ENCODE measurements around the gene RINL.

The RINL gene

DNA sequence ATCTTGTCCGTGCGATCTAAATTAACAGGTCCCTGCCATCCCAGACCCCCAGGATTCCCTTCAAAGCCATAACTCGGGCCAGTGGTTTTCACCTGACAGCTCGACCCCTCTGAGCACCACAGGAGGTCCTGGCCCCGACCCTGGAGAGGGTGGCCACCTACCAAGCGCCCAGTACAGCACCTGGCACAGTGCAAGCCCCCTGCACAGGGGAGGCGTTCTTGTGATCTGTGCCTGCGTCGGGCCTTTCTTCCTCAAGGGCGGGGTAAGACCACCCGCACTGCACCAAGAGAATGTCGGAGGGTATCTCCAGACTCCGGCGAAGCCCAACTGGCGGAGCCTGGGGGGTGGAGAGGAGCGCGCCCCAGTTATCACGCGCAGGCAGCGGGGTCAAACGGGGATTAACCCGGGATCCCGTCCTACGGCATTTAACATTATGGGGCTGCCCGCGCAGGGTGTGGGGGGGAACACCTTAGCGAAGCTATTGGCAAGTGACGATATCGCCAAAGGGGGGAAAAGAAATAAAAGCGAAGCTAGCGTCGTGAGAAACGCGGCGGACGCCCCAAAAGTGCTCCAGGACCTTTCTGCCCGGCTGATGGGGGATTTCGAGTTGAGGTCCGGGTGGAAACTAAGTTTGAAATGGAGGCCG is 27.0 kb downstream of the RINL start:
- DNase-seq (peak; percentile 65), ATAC-seq (ENCODE audit: insufficient read depth, low read depth) (no peak)
- peaks cover 41% of the 10 kb centered on the region for H3K79me2 ChIP-seq (ENCODE audit: insufficient read depth, low read length)
- peak overlapping the region; percentile 93 for H3K27ac ChIP-seq (ENCODE audit: low read length)
- no peaks in the 10 kb centered on the region for H3K27me3 ChIP-seq (ENCODE audit: insufficient read depth, low read length, poor library complexity)
- H3K9ac ChIP-seq (ENCODE audit: low read depth, low read length), result peak overlapping the region; percentile 82
- peaks cover 29% of the 10 kb centered on the region for H4K20me1 ChIP-seq (ENCODE audit: insufficient read depth, low read length)
- H3K4me1 ChIP-seq (ENCODE audit: insufficient read depth, low read length), result peaks cover 48% of the 10 kb centered on the region
- peak overlapping the region; percentile 40 to 78 for H3K4me3 ChIP-seq (ENCODE audit: low read depth in 1 of 2, low read length in 2 of 2)
- H3K9me3 ChIP-seq (ENCODE audit: insufficient read depth, low read length, severe bottlenecking), result no peaks in the 10 kb centered on the region
- peak overlapping the region; percentile 72 for H2AFZ ChIP-seq (ENCODE audit: low read depth, low read length)
- peaks cover 30% of the 10 kb centered on the region for H3K36me3 ChIP-seq (ENCODE audit: insufficient read depth, low read length)
- TF ChIP-seq EZH2 (IDR thresholded peaks at IDR 0.05; ENCODE audit: borderline replicate concordance, low read depth, low read length, severe bottlenecking), result no peak
- TF ChIP-seq, protein P1, sequence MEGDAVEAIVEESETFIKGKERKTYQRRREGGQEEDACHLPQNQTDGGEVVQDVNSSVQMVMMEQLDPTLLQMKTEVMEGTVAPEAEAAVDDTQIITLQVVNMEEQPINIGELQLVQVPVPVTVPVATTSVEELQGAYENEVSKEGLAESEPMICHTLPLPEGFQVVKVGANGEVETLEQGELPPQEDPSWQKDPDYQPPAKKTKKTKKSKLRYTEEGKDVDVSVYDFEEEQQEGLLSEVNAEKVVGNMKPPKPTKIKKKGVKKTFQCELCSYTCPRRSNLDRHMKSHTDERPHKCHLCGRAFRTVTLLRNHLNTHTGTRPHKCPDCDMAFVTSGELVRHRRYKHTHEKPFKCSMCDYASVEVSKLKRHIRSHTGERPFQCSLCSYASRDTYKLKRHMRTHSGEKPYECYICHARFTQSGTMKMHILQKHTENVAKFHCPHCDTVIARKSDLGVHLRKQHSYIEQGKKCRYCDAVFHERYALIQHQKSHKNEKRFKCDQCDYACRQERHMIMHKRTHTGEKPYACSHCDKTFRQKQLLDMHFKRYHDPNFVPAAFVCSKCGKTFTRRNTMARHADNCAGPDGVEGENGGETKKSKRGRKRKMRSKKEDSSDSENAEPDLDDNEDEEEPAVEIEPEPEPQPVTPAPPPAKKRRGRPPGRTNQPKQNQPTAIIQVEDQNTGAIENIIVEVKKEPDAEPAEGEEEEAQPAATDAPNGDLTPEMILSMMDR (IDR thresholded peaks at IDR 0.05; ENCODE audit: borderline replicate concordance, extremely low read depth, low read length, poor library complexity, severe bottlenecking), result no peak
- peak overlapping the region; percentile 92 for H3K4me2 ChIP-seq (ENCODE audit: insufficient read depth, low read length)

DNA sequence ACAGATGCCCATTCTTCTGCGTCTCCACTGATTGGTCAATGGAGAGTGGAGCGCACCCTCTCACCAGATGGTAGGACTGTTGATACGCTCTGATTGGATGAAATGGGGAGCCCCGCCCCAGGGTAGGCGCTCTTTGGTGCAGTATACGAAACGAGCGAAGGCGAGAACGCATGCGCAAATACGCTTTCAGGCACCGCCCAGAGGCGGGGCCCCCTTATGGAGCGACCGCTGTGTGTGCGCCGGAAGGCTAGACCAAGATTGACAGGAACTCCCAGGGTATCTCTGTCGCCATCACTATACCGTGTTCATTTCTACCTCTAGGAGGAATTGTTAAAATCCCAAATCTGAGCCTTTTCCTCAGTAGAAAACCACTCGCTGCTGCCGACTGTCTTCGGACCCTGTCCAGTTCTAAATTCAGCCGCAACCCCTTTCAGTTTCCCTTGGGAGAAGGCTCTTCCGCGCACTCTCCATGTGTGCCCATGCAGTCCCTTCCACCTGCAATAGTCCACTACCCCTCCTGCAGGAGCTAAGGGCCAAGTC is 27.6 kb downstream of the RINL start:
- no peaks in the 10 kb centered on the region for H3K27me3 ChIP-seq (ENCODE audit: insufficient read depth, low read length, poor library complexity)
- peaks cover 47% of the 10 kb centered on the region for H3K79me2 ChIP-seq (ENCODE audit: insufficient read depth, low read length)
- H3K4me2 ChIP-seq (ENCODE audit: insufficient read depth, low read length), result peak overlapping the region; percentile 92
- H2AFZ ChIP-seq (ENCODE audit: low read depth, low read length), result peak overlapping the region; percentile 72
- H3K36me3 ChIP-seq (ENCODE audit: insufficient read depth, low read length), result peaks cover 36% of the 10 kb centered on the region
- H3K27ac ChIP-seq (ENCODE audit: low read length), result peak overlapping the region; percentile 93
- no peaks in the 10 kb centered on the region for H3K9me3 ChIP-seq (ENCODE audit: insufficient read depth, low read length, severe bottlenecking)
- H3K9ac ChIP-seq (ENCODE audit: low read depth, low read length), result peak overlapping the region; percentile 82
- H3K4me1 ChIP-seq (ENCODE audit: insufficient read depth, low read length), result peaks cover 54% of the 10 kb centered on the region
- peak overlapping the region; percentile 40 to 78 for H3K4me3 ChIP-seq (ENCODE audit: low read depth in 1 of 2, low read length in 2 of 2)
- peak; percentile 84 for ATAC-seq (ENCODE audit: insufficient read depth, low read depth)
- H4K20me1 ChIP-seq (ENCODE audit: insufficient read depth, low read length), result peaks cover 35% of the 10 kb centered on the region
- TF ChIP-seq EZH2 (IDR thresholded peaks at IDR 0.05; ENCODE audit: borderline replicate concordance, low read depth, low read length, severe bottlenecking), result no peak
- TF ChIP-seq, protein P1 (IDR thresholded peaks at IDR 0.05; ENCODE audit: borderline replicate concordance, extremely low read depth, low read length, poor library complexity, severe bottlenecking), result peak; percentile 15
- peak; percentile 100 for DNase-seq

DNA sequence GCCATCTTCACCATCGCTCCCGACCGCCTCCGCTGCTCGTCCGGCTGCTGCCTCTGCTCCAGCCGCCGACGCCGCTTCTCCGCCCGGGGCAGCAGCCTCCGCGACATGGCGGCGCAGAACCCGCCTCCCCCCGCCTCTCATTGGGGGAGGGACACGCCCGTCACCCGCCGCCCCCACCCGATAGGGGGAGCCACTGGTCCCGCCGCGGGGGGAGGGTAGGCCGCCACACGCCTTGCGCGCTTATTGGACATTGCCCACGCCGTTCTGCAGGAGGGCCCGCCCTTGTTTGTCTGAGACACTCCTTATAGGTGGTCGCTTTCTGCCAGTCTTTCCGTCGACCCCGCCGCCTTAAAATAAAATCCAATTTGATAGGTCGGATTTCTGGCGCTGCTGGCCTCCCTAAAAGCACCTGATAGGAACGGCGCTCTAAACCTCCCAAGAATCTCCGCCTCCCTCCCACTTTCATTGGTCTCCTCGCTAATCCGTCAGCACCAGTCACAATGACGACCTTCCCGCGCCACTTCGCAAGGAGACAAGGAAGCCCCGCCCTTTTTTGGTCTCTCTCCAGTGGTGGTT is 28.1 kb downstream of the RINL start, which contains the start of gene HNRNPL:
HNRNPL (minus strand) TSS at position 127 of the 576 bp plus-strand sequence; CDS start at position 107, 20 bp downstream.
- DNase-seq (no peak), ATAC-seq (ENCODE audit: insufficient read depth, low read depth) (peak; percentile 74)
- peaks cover 52% of the 10 kb centered on the region for H3K79me2 ChIP-seq (ENCODE audit: insufficient read depth, low read length)
- peaks cover 41% of the 10 kb centered on the region for H4K20me1 ChIP-seq (ENCODE audit: insufficient read depth, low read length)
- peak within 1 kb of the TSS; percentile 72 for H2AFZ ChIP-seq (ENCODE audit: low read depth, low read length)
- H3K4me3 ChIP-seq (ENCODE audit: low read depth in 1 of 2, low read length in 2 of 2), result peak within 1 kb of the TSS; percentile 44 to 78
- H3K9ac ChIP-seq (ENCODE audit: low read depth, low read length), result peak within 1 kb of the TSS; percentile 99
- H3K27ac ChIP-seq (ENCODE audit: low read length), result peak within 1 kb of the TSS; percentile 93
- TF ChIP-seq, protein P1 (IDR thresholded peaks at IDR 0.05; ENCODE audit: borderline replicate concordance, extremely low read depth, low read length, poor library complexity, severe bottlenecking), result peak; percentile 42
- no peak for TF ChIP-seq EZH2 (IDR thresholded peaks at IDR 0.05; ENCODE audit: borderline replicate concordance, low read depth, low read length, severe bottlenecking)
- peaks cover 42% of the 10 kb centered on the region for H3K36me3 ChIP-seq (ENCODE audit: insufficient read depth, low read length)
- H3K27me3 ChIP-seq (ENCODE audit: insufficient read depth, low read length, poor library complexity), result no peaks in the 10 kb centered on the region
- H3K4me1 ChIP-seq (ENCODE audit: insufficient read depth, low read length), result peaks cover 57% of the 10 kb centered on the region
- no peaks in the 10 kb centered on the region for H3K9me3 ChIP-seq (ENCODE audit: insufficient read depth, low read length, severe bottlenecking)
- H3K4me2 ChIP-seq (ENCODE audit: insufficient read depth, low read length), result peak within 1 kb of the TSS; percentile 92

All from DND-41 (cell line).